Right hindlimb (tissue), 1 donor: ENCODE data around the gene LRIT2.

ENCODE experiments used
- DNase-seq: peaks from one replicate; pipeline ENCODE4 v3.0.0-alpha.2; 2018

LRIT2 gene

DNA sequence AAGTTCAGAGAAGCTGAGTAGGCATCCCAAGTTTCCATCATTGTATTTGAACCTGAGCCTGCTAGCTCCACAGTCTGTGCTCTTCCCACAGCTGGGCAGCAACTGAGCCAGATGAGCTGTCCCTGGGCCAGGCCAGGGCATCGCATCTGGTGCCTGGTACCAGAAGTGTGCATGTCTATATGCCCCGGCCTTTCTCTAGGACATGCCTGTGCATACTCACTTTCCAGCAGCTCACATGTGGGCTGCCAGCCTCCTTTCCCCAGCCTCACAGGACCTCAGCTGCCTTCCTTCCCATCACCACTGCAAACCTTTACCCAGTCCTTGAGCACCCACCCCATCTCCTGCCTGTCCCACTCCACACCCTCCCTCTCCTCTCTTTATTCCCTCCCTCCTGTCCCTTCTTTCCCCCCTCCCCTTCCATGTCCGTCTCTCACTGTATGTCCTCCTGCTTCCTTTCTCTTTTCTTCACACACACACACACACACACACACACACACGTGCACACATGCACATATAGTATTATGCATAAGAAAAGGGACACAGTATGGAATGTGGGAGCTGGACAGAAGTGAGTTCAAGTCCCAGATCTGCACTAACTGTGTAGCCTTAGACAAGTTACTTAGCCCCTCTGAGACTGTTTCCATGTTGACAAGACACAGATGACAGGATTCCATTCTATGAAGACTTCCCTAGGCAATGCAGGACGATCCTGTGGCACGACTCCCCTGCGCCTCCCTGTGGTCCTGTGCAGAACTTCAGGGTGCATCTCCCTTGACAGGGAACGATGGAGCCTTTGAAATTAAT lies 20.1 kb downstream of the LRIT2 start:
- DNase-seq = peak; percentile 31

- no peak for DNase-seq
Observed at GRCh38 chr10:84204610-84205009, 20.7 kb downstream of the LRIT2 start.

GRCh38 chr10:84204122-84204521 lies 21.2 kb downstream of the LRIT2 start:
- DNase-seq = no peak

DNA sequence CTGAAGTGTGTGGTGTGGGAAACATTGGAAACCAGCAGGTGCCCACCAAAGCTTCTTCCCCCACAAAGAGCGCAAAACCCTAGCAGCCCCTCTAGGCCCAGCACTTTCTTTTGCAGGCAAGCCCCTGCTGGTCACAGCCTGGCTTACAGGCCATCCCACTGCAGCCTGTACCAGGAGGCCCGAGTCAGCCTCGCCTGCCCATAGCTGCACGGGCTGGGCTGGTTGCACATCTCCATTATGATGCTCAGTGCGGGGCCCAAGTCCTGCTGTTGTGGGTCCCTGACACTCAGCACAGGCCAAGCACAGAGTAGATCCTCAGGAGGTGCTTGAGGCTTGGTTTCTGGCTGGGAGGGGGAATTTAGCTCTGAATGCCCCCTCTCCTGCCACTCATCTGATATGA lies 23.0 kb downstream of the LRIT2 start:
- no peak for DNase-seq

DNA sequence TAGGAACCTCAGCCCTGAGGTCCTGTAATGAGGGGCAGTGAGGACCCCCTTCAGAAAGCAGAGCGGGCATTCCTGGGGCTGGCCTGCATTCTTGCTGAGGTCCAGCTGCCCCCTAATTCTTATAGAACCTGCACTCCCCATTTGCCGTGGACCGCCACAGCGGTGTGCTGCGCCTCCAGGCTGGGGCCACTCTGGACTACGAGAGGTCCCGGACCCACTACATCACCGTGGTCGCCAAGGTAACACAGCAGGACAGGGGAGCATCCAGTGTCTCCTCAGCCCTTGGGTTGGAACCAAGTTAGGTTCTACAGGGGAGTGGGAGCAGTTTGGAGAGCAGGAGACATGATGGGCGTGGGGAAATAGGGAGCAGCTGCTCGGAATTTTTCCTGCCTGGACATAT lies 23.7 kb downstream of the LRIT2 start:
- no peak for DNase-seq

DNA sequence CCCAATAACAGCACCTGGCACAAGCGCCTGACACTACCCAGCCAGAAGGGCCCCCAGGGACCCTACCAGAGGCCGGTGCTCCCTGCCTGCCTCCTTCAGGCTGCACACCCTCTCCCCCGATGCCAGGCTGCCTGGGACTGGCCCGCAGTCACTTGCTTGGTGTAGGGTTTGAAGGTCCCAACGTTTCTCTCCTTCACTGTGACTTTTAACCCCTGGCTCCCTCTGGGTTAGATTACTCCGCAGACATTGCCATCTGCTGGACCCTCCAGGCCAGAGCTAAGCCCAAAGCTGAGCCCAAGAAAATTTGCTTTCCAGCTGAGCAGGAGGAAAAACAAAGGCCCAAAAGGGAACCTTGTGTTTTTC lies 24.1 kb downstream of the LRIT2 start:
- DNase-seq = no peak

DNA sequence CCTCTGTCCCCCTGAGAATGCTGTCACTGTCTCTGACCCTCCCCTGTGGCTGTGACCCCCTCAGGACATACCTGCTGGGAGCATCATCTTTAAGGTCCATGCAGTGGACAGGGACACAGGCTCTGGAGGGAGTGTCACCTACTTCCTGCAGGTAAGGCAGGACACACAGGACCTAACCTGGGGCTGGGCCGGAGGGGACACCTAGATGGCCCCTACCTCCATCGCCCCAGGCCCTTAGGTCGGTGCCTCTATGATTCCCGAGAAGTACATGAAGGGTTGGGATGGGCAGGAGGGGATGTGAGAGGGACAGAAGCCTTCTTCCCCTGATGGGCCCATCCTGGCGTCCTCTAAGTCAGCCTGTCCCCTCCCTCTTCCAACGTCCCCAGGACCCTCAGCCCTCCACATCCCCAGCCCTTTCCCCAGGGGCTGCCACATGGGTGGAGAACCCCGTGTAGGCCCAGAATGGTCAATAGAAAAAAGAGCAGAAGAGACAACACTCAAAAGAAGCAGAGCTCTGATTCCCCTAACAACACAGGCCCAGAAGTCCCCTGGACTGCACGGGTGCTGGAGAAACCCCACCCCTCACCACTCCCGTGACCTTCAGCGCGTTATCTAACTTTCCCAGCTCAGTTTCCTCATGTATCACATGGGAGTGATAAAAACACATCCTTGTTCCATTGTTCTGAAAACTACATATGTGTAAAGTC lies 24.7 kb downstream of the LRIT2 start:
- DNase-seq = no peak

GRCh38 chr10:84198206-84198915 lies 27.0 kb downstream of the LRIT2 start:
- no peak for DNase-seq

DNA sequence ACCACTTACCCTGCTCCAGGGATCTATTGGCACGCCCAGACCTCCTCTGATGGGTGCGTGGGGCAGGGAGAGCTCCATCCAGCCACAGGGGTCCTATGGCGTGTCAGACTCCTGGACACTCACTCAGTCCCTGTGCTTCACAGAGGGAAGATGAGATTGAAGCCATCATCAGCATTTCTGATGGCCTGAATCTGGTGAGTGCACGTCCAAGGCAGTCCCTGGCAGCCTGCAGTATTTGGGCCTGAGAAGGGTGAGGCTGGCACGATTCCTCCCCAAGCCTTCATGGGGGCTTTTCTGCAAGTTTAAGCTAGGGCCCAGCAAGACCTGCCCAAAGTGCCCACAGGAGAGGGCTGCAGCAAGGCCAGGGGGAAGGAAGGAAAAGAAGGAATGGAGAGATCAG lies 27.7 kb downstream of the LRIT2 start:
- DNase-seq = no peak

GRCh38 chr10:84196941-84197340 lies 28.4 kb downstream of the LRIT2 start:
- DNase-seq = no peak

- no peak for DNase-seq
Observed at GRCh38 chr10:84196083-84196482, 29.3 kb downstream of the LRIT2 start.

- no peak for DNase-seq
Observed at GRCh38 chr10:84195044-84195830, 30.1 kb downstream of the LRIT2 start.

DNA sequence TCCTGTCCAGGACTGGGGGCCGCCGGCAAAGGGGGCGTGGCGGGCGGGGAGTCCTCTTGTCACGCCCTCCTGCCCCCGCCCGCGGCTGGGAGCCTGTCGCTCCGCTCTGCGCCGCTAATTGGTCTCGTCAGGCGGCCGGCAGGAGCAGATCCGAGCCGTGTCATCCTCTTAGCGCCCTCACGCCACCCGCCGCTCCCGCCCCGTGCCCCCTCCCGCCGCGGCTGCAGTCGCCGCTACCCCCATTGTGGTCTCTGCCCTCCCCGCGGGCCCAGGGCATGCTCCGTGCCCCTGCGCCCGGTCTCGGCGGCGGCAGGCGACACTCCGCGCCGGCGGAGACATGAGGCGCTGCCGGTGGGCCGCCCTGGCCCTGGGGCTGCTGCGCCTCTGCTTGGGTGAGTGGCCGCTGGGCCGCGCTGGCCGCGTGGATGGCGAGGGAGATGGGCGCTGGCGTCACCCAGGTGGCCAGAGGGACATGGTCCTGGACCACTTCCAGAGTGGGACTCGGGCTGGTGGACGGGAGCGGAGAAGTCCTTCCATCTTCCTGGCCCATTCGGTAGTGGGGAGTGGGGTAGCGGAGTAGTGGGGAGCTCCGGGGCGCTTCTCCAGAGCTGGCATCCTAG lies 30.8 kb downstream of the LRIT2 start, which contains the start of gene CDHR1:
Gene CDHR1, plus strand, starts transcription at position 114 of the 620 bp plus-strand sequence. Its CDS starts 224 bp downstream, at position 338.
- DNase-seq = peak; percentile 27

GRCh38 chr10:84193846-84194423 lies 31.4 kb downstream of the LRIT2 start:
- DNase-seq = no peak

GRCh38 chr10:84193327-84193726 lies 32.0 kb downstream of the LRIT2 start:
- DNase-seq = no peak

DNA sequence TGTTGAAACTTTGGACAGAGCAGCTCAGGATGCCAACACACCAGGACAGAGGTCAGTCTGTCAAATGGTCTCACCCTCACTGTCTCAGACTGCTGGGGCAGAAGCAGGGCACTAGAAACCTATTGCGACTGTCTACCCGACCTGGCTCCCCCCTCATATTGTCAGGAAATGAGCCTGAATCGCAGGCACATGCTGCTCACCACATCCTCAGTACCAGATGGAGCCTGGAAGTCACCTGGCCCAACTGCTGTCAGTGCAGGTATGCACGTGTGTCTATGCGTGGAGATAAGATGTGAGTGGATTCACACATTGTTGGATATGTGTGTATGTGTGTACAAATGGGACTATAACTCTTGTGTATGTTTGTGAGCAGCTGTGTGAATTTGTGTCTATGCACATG lies 34.2 kb downstream of the LRIT2 start:
- no peak for DNase-seq

- no peak for DNase-seq
Observed at GRCh38 chr10:84190621-84191020, 34.7 kb downstream of the LRIT2 start.

- no peak for DNase-seq
Observed at GRCh38 chr10:84188815-84189214, 36.5 kb downstream of the LRIT2 start.

- no peak for DNase-seq
Observed at GRCh38 chr10:84185526-84186175, 39.7 kb downstream of the LRIT2 start.

- DNase-seq = no peak
Observed at GRCh38 chr10:84184517-84184916, 40.8 kb downstream of the LRIT2 start.

DNA sequence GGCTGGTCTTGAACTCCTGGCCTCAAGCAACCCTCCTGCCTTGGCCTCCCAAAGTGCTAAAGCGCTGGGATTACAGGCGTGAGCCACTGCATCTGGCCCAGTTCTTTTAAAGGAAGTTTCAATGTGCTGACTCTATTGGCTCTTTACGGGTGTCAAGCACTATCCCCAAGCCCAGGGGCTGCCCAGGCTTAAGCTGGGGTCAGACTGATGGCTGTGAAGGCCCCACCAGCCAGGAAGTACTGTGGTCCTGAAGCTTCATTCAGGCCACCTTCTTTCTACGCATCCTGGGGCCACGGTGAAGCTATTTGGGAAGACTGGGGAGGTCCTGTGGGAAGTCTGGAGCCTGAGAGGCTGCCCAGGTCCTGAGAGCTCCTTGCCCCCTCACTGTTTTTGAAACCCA lies 43.7 kb downstream of the LRIT2 start:
- no peak for DNase-seq
